K562 (cell line): ENCODE results near the gene CD19. TPM values are rescaled to one million over a fixed set of nuclear protein-coding genes. Genes with fewer than 3 reads are reported as not detected.
A peak's percentile ranks its signal among the peaks of the same experiment; 100 is the strongest.

Experiments
- ARID1B ChIP-seq: fragments of 450-650 bp; IDR thresholded peaks from 2 replicates; pipeline ENCODE4 v1.6.1; 2016; ENCODE audit warnings: antibody characterized with exemption, mild to moderate bottlenecking, inconsistent platforms
- ATF3 ChIP-seq, 2 experiments: fragments of 450-650 bp in 1 of 2; sonication (generic) in 1 of 2; formaldehyde crosslinking in 1 of 2; IDR thresholded peaks in 1 of 2; conservative IDR thresholded peaks in 1 of 2; 2 replicates each; pipeline versions ENCODE4 v1.6.1 to v1.8.1; 2016 to 2023; ENCODE audit warnings: mild to moderate bottlenecking in 2 of 2, moderate library complexity in 2 of 2, inconsistent platforms in 1 of 2, missing genetic modification reagents in 1 of 2
- CREB3L1 ChIP-seq: fragments of 450-650 bp; IDR thresholded peaks from 2 replicates; pipeline ENCODE4 v1.6.1; 2014; ENCODE audit warnings: low read depth, mild to moderate bottlenecking, moderate library complexity, borderline replicate concordance
- ETV6 ChIP-seq, 3 experiments: fragments of 150-350 bp in 1 of 3; sonication (generic) in 1 of 3; formaldehyde crosslinking in 1 of 3; IDR thresholded peaks; 2 replicates each; pipeline versions ENCODE4 v1.6.1 to v1.8.0; 2014 to 2022; ENCODE audit warnings: borderline replicate concordance in 2 of 3, low read depth in 2 of 3, antibody characterized with exemption in 1 of 3, low read length in 1 of 3, mild to moderate bottlenecking in 1 of 3, missing genetic modification reagents in 1 of 3
- HDAC3 ChIP-seq: fragments of 450-650 bp; IDR thresholded peaks from 2 replicates; pipeline ENCODE4 v1.6.1; 2018; ENCODE audit warnings: borderline replicate concordance, mild to moderate bottlenecking, moderate library complexity; ENCODE audit not compliant: partially characterized antibody
- HDAC8 ChIP-seq: fragments of 450-650 bp; IDR thresholded peaks from 2 replicates; pipeline ENCODE4 v1.6.1; 2016; ENCODE audit warnings: mild to moderate bottlenecking, missing genetic modification characterization, moderate library complexity, missing compliant biosample characterization
- HOMEZ ChIP-seq: fragments of 250-450 bp; sonication (Bioruptor Pico); IDR thresholded peaks from 2 replicates; pipeline ENCODE4 v1.4.0; 2020; ENCODE audit warnings: mild to moderate bottlenecking, moderate library complexity
- KDM4B ChIP-seq, 2 experiments: fragments of 450-650 bp in 1 of 2; sonication (generic) in 1 of 2; IDR thresholded peaks; 2 replicates each; pipeline ENCODE4 v1.6.1; 2016 to 2017; ENCODE audit warnings: borderline replicate concordance in 2 of 2, antibody characterized with exemption in 1 of 2, low read depth in 1 of 2, mild to moderate bottlenecking in 1 of 2
- KLF6 ChIP-seq: fragments of 250-450 bp; sonication (Bioruptor Pico); IDR thresholded peaks from 2 replicates; pipeline ENCODE4 v1.4.0; 2020; ENCODE audit warnings: mild to moderate bottlenecking, moderate library complexity, borderline replicate concordance
- NCOA1 ChIP-seq: fragments of 450-650 bp; IDR thresholded peaks from 2 replicates; pipeline ENCODE4 v1.6.1; 2016; ENCODE audit warnings: low read depth
- SMARCE1 ChIP-seq: fragments of 450-650 bp; IDR thresholded peaks from 2 replicates; pipeline ENCODE4 v1.7.1; 2016; ENCODE audit warnings: mild to moderate bottlenecking
- STAT6 ChIP-seq: sonication (generic); formaldehyde crosslinking; IDR thresholded peaks from 2 replicates; pipeline ENCODE4 v1.8.1; 2023; ENCODE audit warnings: mild to moderate bottlenecking, missing genetic modification reagents
- TEAD4 ChIP-seq, 2 experiments: sonication (generic) in 1 of 2; formaldehyde crosslinking in 1 of 2; IDR thresholded peaks; 2 replicates each; pipeline versions ENCODE4 v1.6.1 to v1.8.0; 2012 to 2022; ENCODE audit warnings: borderline replicate concordance in 1 of 2, inconsistent platforms in 1 of 2, low read length in 1 of 2, mild to moderate bottlenecking in 1 of 2, missing genetic modification reagents in 1 of 2
- TSC22D4 ChIP-seq: fragments of 450-650 bp; IDR thresholded peaks from 2 replicates; pipeline ENCODE4 v1.6.1; 2016; ENCODE audit warnings: missing genetic modification characterization, missing biosample characterization, control low read depth
- ZBTB26 ChIP-seq: fragments of 450-650 bp; formaldehyde crosslinking; IDR thresholded peaks from 2 replicates; pipeline ENCODE4 v1.4.0; 2022; ENCODE audit warnings: missing genetic modification characterization
- ZNF253 ChIP-seq: fragments of 250-450 bp; sonication (Bioruptor Pico); conservative IDR thresholded peaks from 2 replicates; pipeline ENCODE4 v1.6.1; 2021; ENCODE audit warnings: mild to moderate bottlenecking
- polyA plus RNA-seq, 8 experiments: library from polyadenylated mRNA; depleted of rRNA in 4 of 8; stranded (reverse) in 5 of 8; unstranded in 3 of 8; fragments of >200 nt; fragmentation: Nextera tagmentation in 2 of 8; fragmentation: Illumina TruSeq in 1 of 8; extraction: Ambion mirVana in 2 of 8; extraction: Trizol in 1 of 8; gene quantifications; 2 replicates each; pipeline versions ENCODE4 v1.2.1 to v1.2.3, GENCODE V29; 2011 to 2014; ENCODE audit warnings: inconsistent platforms in 1 of 8, missing spikeins in 1 of 8
- total RNA-seq, 7 experiments: library from RNA; depleted of rRNA in 6 of 7; stranded (reverse); fragments of >200 nt in 6 of 7; fragmentation: Illumina TruSeq in 2 of 7; extraction: Trizol in 2 of 7; gene quantifications; 2 replicates each; pipeline versions ENCODE4 v1.2.1 to v1.2.3, GENCODE V29; 2011 to 2021; ENCODE audit warnings: low replicate concordance in 1 of 7

The CD19 gene
- total and polyA plus RNA-seq, 9 of the 15 experiments (the other 6 are each of a cell fraction or from before 2014, with no cell fraction given) = 0.27 to 3.7 (median 2.0) TPM; not detected in 1

GRCh38 chr16:28925386-28926228 lies 6.2 kb upstream of the CD19 start (continued):
- TF ChIP-seq HOMEZ (CRISPR knock-in tag) (no peak), ZBTB26 (CRISPR knock-in tag) (no peak), HDAC3 (peak; percentile 68), NCOA1 (peak; percentile 86), TEAD4 (IDR thresholded peaks at IDR 0.05; ENCODE audit: low read length) (peak; percentile 90), TEAD4 (CRISPR knock-in tag; IDR thresholded peaks at IDR 0.05; ENCODE audit: borderline replicate concordance) (no peak), KLF6 (no peak), TSC22D4 (tag) (no peak), ATF3 (IDR thresholded peaks at IDR 0.05) (peak; percentile 38; the same call in 1 of the 2 replicates), ATF3 (CRISPR knock-in tag; conservative IDR thresholded peaks at IDR 0.05) (0 out of 2 replicates have a peak, but pooled peaks have one; percentile 21), HDAC8 (tag) (no peak), SMARCE1 (peak; percentile 96), ARID1B (peak; percentile 98), KDM4B (IDR thresholded peaks at IDR 0.05; ENCODE audit: borderline replicate concordance in 2 of 2, low read depth in 1 of 2) (peak in 1 of 2 experiments; percentile 79; a peak in 1 of 4 replicates), STAT6 (no peak), CREB3L1 (peak; percentile 56; the same call in 1 of the 2 replicates), ETV6 (IDR thresholded peaks at IDR 0.05; ENCODE audit: borderline replicate concordance in 1 of 2, low read depth in 2 of 2, low read length in 1 of 2) (no peak), ETV6 (CRISPR knock-in tag; IDR thresholded peaks at IDR 0.05; ENCODE audit: borderline replicate concordance) (no peak), ZNF253 (CRISPR knock-in tag) (no peak)
